C4-2B (cell line): ENCODE measurements around the gene MEG3.

Experiments used
- ZFX ChIP-seq: fragments of 450-650 bp; IDR thresholded peaks from 2 replicates; pipeline ENCODE4 v1.6.1; 2017
- TF ChIP-seq, protein P1 (sequence below): fragments of 450-650 bp; conservative IDR thresholded peaks from 2 replicates; pipeline ENCODE4 v1.5.1; 2017; ENCODE audit warnings: mild to moderate bottlenecking

DNA sequence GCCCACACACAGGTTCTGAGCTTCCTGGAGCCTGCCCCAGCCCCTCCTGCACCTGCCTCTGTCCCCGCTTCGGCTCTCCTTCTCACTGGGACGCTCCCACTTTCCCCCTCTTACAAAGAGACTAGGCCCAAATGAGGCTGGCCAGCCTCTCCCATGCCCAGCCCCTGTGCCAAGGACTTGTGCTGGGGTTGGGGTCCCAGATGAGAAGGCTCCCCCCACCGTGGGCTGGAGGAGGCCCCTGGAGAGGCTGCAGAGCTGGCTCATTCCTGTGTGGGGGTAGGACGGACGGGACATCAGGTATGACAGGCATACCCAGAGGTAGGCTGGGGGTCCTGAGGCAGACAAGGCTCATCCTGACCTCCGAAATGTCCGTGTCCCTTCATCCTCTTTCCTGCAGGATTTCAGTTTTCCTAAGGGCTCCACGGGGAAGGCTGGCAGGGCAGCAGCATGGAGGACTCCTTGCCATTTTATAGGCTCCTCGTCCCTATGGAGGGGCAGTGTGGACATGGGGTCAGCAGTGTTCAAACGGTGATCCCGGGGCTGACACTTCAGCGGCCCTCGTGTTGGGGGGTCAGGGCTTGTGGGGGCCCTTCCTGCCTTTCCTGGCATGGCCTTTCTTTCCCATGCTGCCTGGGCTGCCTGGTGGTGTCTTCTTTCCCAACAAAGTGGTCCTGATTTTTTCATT, 49.1 kb upstream of the MEG3 start:
- TF ChIP-seq, protein P1, sequence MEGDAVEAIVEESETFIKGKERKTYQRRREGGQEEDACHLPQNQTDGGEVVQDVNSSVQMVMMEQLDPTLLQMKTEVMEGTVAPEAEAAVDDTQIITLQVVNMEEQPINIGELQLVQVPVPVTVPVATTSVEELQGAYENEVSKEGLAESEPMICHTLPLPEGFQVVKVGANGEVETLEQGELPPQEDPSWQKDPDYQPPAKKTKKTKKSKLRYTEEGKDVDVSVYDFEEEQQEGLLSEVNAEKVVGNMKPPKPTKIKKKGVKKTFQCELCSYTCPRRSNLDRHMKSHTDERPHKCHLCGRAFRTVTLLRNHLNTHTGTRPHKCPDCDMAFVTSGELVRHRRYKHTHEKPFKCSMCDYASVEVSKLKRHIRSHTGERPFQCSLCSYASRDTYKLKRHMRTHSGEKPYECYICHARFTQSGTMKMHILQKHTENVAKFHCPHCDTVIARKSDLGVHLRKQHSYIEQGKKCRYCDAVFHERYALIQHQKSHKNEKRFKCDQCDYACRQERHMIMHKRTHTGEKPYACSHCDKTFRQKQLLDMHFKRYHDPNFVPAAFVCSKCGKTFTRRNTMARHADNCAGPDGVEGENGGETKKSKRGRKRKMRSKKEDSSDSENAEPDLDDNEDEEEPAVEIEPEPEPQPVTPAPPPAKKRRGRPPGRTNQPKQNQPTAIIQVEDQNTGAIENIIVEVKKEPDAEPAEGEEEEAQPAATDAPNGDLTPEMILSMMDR, result no peak
- TF ChIP-seq ZFX, result no peak
